GM19467 (cell line): ENCODE data around the gene FHOD1.

Source experiments
- ATAC-seq: cut with Tn5 transposase; IDR thresholded peaks from one replicate; pipeline ENCODE4 v1.9.1; 2021; ENCODE audit warnings: mild to moderate bottlenecking, moderate library complexity; ENCODE audit not compliant: unreplicated experiment

Gene FHOD1

DNA sequence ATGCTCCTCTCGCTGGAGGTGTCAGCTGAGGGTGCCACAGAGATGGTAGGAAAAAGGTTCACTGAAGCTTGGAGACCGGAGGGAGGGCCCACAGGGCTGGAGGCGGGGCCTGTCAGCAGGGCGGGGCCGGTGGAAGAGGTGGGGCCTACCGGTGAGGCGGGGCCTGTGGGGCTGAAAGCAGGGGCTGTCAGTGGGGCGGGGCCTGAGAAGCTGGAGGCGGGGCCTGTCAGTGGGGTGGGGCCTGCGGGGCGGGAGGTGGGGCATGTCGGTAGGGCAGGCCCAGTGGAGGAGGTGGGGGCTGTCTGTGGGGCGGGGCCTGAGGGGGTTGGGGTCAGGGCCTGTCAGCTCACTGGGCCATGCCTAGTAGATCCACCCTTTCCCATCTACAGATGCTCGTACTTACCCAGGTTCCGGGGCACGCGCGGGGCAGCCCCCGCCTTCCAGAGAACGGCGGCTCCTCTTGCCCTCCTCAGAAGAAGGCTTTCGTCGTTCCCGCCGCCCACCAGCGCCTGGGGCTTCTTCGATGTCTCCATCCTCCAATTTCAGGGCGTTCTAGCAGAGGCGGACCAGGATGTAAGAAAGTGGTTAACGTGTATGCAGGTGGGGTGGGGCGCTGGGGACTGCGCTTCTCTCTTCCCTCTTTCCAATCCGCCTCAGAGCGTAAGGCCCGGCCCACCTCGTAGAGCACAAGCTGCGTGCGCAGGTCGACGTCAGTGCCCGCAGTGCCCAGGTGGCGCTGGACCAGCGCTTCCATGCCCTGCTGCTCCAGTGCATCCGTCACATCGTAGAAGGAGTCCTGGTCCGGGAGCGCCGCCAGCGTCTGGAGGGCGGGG lies 10.5 kb downstream of the FHOD1 start:
- ATAC-seq = no peak

DNA sequence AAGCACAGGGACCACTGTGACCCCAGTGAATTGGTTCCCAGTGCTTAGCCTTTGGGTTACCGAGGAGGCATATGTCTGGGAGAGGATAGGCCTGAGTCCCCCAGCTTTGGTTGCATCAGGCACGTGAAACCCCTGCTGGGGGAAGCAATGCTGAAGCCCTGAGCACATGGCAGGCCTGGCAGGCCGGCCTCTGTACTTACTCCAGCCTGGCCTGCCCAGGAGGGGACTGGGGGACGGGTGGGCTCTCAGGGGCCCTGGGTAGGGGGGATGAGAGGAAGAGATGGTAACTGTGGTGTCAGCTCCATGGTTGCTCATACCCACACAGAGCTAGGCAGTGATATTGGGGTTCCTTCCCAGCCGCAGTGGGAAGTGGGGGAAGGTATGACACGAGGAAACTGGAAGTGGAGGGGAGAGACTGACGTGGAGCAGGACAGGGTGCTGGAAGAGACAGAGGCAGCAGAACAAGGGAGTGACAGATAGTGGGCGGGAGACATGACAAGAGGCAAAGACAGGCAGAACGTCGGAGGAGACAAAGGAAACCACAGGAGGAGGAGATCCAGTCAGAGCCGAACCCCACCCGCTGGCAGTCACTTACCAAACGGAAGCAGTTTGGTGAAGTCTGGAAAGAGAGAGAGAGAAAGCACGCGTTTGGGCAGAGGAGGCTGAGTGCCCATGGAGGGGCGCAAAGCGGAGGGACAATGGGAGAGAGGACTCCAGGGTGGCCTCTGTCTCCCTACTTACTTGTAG lies 11.3 kb downstream of the FHOD1 start:
- no peak for ATAC-seq

DNA sequence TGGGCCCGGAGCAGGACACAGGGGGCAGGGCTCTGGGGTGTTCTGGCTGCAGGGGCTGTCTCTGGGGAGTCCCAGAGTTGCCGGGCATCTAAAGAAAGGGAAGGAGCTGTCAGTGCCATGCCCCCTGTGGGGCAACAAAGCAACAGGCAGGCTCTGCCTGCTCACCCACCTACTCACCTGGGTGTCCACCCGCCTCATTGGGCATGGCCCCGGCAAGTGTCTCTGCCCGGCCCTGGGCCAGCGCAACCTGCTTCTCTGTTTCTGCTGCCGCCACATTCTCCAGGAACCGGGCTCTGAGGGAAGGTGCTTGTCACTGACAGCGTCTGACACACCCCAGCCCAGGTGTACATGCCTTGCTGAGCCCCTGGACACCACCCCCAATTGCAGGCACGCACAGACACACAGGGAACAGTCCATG lies 13.1 kb downstream of the FHOD1 start:
- no peak for ATAC-seq

DNA sequence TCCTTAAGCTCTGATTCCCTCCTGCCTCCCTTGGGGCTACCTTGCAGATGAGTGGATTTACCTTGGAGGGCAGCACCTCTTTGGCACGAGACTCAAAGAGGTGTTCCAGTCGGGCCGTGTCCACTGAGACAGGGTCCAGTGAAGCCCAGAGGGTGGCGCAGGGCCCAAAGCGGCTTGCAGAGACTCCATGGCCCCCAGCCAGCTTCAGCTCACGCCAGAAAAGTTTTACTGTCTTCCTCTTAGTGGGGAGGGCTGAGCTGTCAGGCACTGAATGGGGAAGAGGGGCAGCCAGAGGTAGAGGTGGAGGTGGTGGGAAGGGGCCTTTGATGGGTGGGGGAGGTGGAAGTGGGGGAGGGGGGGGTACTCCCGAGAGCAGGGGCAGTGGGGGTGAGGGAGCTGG lies 13.7 kb downstream of the FHOD1 start:
- ATAC-seq = no peak

- no peak for ATAC-seq
Observed at GRCh38 chr16:67230809-67231660, 16.2 kb downstream of the FHOD1 start.

DNA sequence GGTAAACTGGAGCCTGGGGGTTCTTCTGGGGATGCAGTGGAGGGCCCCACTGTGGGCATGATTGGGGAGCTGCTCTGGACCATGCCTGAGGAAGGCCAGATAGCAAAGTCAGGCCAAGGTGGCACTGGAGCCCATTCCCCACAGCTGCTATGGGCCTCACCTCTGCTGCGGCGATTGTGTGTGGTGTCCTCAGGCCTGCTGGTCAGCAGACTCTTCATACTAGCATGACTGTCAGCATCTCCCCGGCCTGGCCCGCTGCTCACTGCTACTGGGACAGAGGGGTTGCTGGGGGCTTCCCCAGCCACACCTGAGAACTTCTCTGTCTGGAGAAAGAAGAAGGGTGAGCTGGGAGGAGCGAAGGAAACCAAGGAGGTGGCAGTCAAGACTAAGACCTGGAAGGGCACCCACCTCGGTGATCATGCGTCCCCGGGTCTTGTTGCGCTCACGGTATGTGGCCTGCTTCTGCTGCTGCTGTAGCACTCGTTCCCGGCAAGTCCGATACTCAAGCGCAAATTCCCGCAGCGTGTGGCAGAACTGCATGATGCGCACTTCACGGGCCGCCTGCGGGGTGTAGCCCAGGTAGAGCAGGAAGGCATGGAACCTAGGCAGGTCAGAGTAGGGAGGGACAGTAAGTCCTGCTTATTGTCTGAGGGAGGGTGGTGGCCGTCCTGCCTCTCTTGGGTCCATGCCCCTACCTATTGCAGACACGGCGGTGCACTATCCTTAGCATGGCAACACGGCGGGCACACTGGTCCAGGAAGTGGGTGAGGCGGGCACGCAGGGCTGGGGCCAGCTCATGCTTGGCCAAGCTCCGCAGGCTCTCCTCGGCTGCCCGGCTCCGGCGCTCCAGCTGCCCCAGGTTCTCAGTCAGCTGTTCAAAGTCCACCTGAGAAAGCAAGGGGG lies 17.1 kb downstream of the FHOD1 start:
- no peak for ATAC-seq

- ATAC-seq = no peak
Observed at GRCh38 chr16:67228905-67229304, 18.4 kb downstream of the FHOD1 start.

- no peak for ATAC-seq
Observed at GRCh38 chr16:67228034-67228785, 19.1 kb downstream of the FHOD1 start.

GRCh38 chr16:67227567-67227921 lies 19.7 kb downstream of the FHOD1 start:
- no peak for ATAC-seq

DNA sequence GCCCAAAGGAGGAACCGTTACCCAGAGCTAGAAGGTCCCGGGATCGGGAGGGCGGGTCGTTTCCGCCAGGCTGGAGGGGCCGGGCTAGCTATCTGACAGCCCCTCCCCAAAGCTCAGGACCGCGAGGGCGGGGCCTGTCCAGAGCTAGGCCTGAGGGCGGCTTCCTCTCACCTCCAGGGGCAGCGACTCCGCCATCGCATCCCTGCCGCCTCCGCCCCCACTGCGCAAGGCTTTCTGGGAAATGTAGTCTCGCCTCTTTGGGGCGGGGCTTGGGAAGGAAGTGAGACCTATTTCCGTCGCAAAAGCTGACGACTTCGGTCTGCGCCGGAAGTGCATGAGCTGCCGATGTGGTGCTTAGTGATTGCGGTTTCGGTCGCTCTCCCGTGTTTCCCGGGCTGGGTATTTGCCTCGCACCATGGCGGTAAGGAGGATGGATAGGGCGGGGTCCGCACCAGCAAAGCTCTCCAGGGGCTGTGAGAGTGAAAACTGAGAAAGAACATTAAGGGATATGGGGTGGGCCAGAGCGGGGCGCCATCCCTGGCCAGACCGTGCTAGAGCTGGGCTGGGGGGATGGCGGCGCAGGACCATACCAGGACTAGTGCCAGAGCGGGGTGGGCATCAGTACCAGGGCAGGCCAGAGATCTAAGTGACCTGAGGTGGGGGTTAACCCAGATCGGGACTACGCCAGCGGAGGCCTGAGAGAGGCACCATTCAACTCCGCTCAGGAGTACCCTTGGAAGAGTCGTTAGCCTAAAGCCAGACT lies 20.3 kb downstream of the FHOD1 start, which contains the start of gene TMEM208:
Gene TMEM208 (plus strand): TSS at position 327 of the 763 bp plus-strand sequence. CDS start 89 bp downstream, at position 416.
- ATAC-seq = peak; percentile 79

GRCh38 chr16:67226295-67226803 lies 20.9 kb downstream of the FHOD1 start:
- no peak for ATAC-seq

DNA sequence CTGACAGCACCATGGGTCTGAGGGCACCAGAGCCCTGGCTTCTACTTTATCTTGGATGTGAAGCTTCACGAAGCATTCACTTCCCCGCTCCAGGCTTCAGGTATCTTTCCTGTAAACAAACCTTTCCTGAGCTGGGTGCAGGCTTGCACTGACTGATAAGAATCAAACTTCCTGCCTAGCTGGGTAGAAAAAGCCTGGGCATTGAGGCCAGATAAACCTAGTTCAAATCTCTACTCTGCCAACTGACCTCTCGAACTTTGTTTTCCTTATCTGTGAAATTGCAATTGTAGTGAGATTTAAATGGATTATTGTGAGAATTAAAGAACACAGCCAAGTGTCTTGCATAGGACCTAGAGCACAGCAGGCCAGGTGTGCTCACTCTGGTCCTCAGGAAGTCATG lies 23.3 kb downstream of the FHOD1 start:
- no peak for ATAC-seq

DNA sequence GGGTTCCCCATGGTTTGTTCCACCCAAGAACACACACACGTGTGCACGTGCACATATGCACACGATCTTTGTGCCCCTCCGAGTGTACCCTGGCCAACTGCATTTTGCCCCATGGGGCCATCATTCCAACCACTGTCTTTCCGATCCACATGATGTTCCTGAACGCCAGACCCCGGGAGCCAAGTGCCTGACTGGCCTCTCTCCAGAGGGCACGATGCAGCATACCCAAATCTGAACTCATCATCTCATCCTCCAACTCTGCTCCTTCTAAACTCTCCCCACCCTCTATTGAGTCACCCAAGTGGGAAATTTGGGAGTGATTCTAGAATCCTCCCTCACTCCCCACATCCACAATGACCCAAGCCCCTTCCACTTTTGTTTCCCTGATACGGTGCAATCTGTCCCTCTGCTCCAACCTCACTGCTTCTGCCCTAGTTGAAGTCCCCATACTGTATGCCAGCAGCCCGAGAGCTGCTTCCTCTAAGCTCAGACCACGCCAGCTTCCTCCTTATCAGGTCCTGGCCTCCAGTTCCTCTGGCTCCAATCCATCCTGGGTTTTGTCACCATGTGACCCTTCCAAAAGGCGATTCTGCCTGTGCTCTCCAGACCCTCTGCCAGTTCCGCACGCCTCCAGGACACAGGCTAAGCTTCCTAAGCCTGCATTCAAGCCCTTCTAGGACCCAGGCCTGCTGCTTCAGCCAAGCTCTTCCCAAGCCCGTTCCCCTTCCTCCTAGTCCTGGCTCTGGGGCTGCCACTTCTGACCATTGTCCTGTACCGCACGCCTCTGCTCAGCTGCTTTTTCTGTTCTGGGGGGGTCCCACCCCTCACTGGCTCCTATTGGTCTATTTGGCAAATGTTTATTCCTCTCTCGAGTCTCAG lies 30.4 kb downstream of the FHOD1 start:
- ATAC-seq = no peak

- ATAC-seq = no peak
Observed at GRCh38 chr16:67215706-67216105, 31.6 kb downstream of the FHOD1 start.

GRCh38 chr16:67213197-67214019 lies 33.9 kb downstream of the FHOD1 start:
- ATAC-seq = no peak

- no peak for ATAC-seq
Observed at GRCh38 chr16:67212766-67213165, 34.5 kb downstream of the FHOD1 start.

DNA sequence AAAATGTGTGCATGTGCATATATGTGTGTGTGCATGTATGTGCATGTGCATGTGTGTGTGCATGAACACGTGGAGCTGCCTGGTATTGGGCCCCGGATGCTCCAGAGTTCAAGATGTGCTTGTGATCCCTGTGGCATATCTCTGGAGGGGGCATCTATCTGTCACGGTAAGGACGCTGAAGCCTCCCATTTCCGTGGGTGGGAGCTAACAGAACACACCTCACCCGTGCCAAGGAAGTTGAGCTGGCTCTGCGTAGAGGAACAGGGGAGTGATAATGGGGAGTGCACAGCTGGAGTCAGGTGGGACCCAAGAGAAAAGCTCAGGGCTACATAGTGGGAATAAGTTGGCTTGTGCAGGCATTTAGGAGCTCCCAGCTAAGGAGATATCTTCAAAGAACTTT lies 35.6 kb downstream of the FHOD1 start:
- ATAC-seq = no peak
